Esophagus muscularis mucosa (tissue), 4 donors: ENCODE results near the gene TEAD2. TPM values are rescaled to one million over a fixed set of nuclear protein-coding genes. Genes with fewer than 3 reads are reported as not detected.

Experiments used
- DNase-seq: peaks from one replicate; pipeline ENCODE4 v3.0.0-alpha.2; 2017; ENCODE audit errors: extremely low spot score
- H3K27ac ChIP-seq, 4 donors: fragments of 200-600 bp; sonication (generic); replicated peaks in 1 of 4; 1 replicate in 3 of 4; 2 replicates in 1 of 4; pipeline ENCODE4 v1.5.1; 2016 to 2019; ENCODE audit warnings: mild to moderate bottlenecking in 1 of 4
- H3K27me3 ChIP-seq, 4 donors: fragments of 200-600 bp; sonication (generic); one replicate each; pipeline versions ENCODE4 v1.5.1 to v1.6.0; 2016 to 2019
- H3K36me3 ChIP-seq, 4 donors: fragments of 200-600 bp; sonication (generic); one replicate each; pipeline ENCODE4 v1.5.1; 2016 to 2019
- H3K4me1 ChIP-seq, 4 donors: fragments of 200-600 bp; sonication (generic); one replicate each; pipeline ENCODE4 v1.5.1; 2016 to 2019
- H3K4me3 ChIP-seq, 4 donors: fragments of 200-600 bp; sonication (generic); 1 replicate in 2 of 4; 2 replicates in 2 of 4; pipeline ENCODE4 v1.5.1; 2016 to 2019; ENCODE audit warnings: mild to moderate bottlenecking in 4 of 4, moderate library complexity in 1 of 4
- H3K9me3 ChIP-seq, 4 donors: fragments of 200-600 bp; sonication (generic); 1 replicate in 3 of 4; 2 replicates in 1 of 4; pipeline ENCODE4 v1.5.1; 2016 to 2019
- CTCF ChIP-seq, 3 experiments: fragments of 200-600 bp in 2 of 3; fragments of 450-650 bp in 1 of 3; sonication (generic) in 2 of 3; IDR thresholded peaks; one replicate each; pipeline ENCODE4 v1.5.1; 2017 to 2019; ENCODE audit warnings: antibody characterized with exemption in 3 of 3, mild to moderate bottlenecking in 2 of 3, moderate library complexity in 1 of 3
- EP300 ChIP-seq: sonication (generic); formaldehyde crosslinking; IDR thresholded peaks from one replicate; pipeline ENCODE4 v1.6.1; 2017; ENCODE audit warnings: antibody characterized with exemption
- POLR2A ChIP-seq: fragments of 450-650 bp; IDR thresholded peaks from one replicate; pipeline ENCODE4 v1.6.1; 2017; ENCODE audit warnings: antibody characterized with exemption, moderate library complexity, mild to moderate bottlenecking, low read depth
- POLR2AphosphoS5 ChIP-seq, 2 donors: sonication (generic); formaldehyde crosslinking; IDR thresholded peaks; one replicate each; pipeline ENCODE4 v1.6.1; 2017; ENCODE audit warnings: antibody characterized with exemption in 2 of 2
- WGBS: methylation state at CpG from one replicate; pipeline ENCODE4 v1.1.5; 2018; 5-methylcytosine and 5-hydroxymethylcytosine counted together
- intact Hi-C: fragments of 100-400 bp; cut with DNase I; formaldehyde crosslinking; loops from one replicate; pipeline ENCODE4 v1.15.1; 2023
- small RNA-seq, 3 donors: library from RNA; depleted of rRNA; stranded (forward); fragments of <200 nt; gene quantifications; one replicate each; pipeline ENCODE3, GENCODE V24; 2016
- total RNA-seq, 4 donors: library from RNA; depleted of rRNA; stranded (reverse); fragments of >200 nt; gene quantifications; one replicate each; pipeline versions ENCODE4 v1.1.0 to v1.2.1, GENCODE V29; 2016

The TEAD2 gene
- total RNA-seq, 4 donors from 2014 or later, result 40.7 to 73.2 (median 60.5) TPM

DNA sequence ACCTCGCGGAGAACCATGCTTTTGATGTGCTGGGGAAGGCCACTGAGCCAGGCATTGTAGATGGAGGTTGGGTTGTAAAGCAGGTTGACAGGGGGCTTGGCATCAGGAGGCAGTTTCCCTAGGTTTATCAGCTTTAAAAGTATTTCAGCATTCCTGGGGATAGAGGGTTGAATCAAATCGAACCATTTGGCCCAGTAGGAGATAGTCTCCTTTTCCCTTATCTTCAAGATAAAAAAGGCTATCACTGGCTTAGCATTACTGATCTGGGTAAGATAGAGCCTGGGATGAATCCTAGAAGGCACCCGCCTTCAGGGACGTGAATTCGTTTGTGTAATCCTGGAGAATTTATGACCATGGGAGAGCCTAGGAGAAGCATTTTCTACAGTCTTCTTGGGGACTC is 67.8 kb downstream of the TEAD2 start:
- TF ChIP-seq EP300 (no peak), CTCF (IDR thresholded peaks at IDR 0.05) (no peak), POLR2A (no peak), POLR2AphosphoS5 (IDR thresholded peaks at IDR 0.05) (no peak)
- DNase-seq, result no peak
- H3K4me3 ChIP-seq, result no peak overlapping the region
- H3K27ac ChIP-seq, result no peak overlapping the region
- no peaks in the 10 kb centered on the region for H3K4me1 ChIP-seq
- no peaks in the 10 kb centered on the region for H3K9me3 ChIP-seq
- H3K27me3 ChIP-seq, result no peaks in the 10 kb centered on the region
- intact Hi-C loops, result no loop called here
- WGBS, result 84% methylated on average over 6 of the region's 6 CpGs
- peaks cover 0 to 10% (median 0%) of the 10 kb centered on the region in 4 donors for H3K36me3 ChIP-seq

Small RNA genes lying within 50 kb of the gene (small RNA-seq; reads per million reads assigned to genes)
- gene MIR4324, result 0 reads per million in 3 donors

Other genes starting within 250 kb of the TEAD2 start
- gene LIN7B, start 248.0 kb downstream of the TEAD2 start, total RNA-seq, result 10 to 100 TPM in 3 of 4 donors, 1 to 10 TPM in 1; 7.5 to 21.4 (median 15.5) TPM
- gene C19orf73, start 243.3 kb downstream of the TEAD2 start, total RNA-seq, result 1 to 10 TPM in 3 of 4 donors, under 1 TPM in 1; 0.83 to 3.3 (median 1.9) TPM
- gene PPFIA3, start 242.9 kb downstream of the TEAD2 start, total RNA-seq, result 1 to 10 TPM; 3.3 to 8.4 (median 5.3) TPM
- 10 to 100 TPM in 1 of 4 donors, 1 to 10 TPM in 2, under 1 TPM in 1; 0.83 to 11.1 (median 4.1) TPM for gene HRC, start 207.0 kb downstream of the TEAD2 start, total RNA-seq
- gene TRPM4, start 204.6 kb downstream of the TEAD2 start, total RNA-seq, result 10 to 100 TPM; 19.9 to 38.8 (median 27.9) TPM
- 1 to 10 TPM in 3 of 4 donors, under 1 TPM in 1; 0.83 to 4.1 (median 2.5) TPM for gene SLC6A16, start 37.2 kb downstream of the TEAD2 start, total RNA-seq
- gene CD37, start 27.0 kb downstream of the TEAD2 start, total RNA-seq, result 10 to 100 TPM in 2 of 4 donors, 1 to 10 TPM in 2; 8.0 to 22.4 (median 11.6) TPM
- under 1 TPM in 3 of 4 donors, not detected in 1; 0.40 to 0.83 (median 0.83) TPM for gene DKKL1, start 1.5 kb upstream of the TEAD2 start, total RNA-seq
- not detected for gene KASH5, start 25.8 kb upstream of the TEAD2 start, total RNA-seq
- gene PTH2, start 61.0 kb upstream of the TEAD2 start, total RNA-seq, result not detected
- gene GFY, start 63.0 kb upstream of the TEAD2 start, total RNA-seq, result not detected
- 1 to 10 TPM in 2 of 4 donors, under 1 TPM in 2; 0.83 to 5.2 (median 1.3) TPM for gene SLC17A7, start 79.1 kb upstream of the TEAD2 start, total RNA-seq
- gene PIH1D1, start 89.4 kb upstream of the TEAD2 start, total RNA-seq, result 10 to 100 TPM; 73.6 to 84.0 (median 78.4) TPM
- gene ALDH16A1, start 90.8 kb upstream of the TEAD2 start, total RNA-seq, result 10 to 100 TPM; 22.1 to 29.1 (median 26.2) TPM
- 10 to 100 TPM in 2 of 4 donors, 1 to 10 TPM in 2; 5.5 to 11.5 (median 10.4) TPM for gene FLT3LG, start 111.8 kb upstream of the TEAD2 start, total RNA-seq
- gene RPL13A, start 125.2 kb upstream of the TEAD2 start, total RNA-seq, result 1,000 to 10,000 TPM; 1,843 to 3,096 (median 2,688) TPM
- gene RPS11, start 134.0 kb upstream of the TEAD2 start, total RNA-seq, result 1,000 to 10,000 TPM; 1,719 to 5,089 (median 3,692) TPM
- 100 to 1,000 TPM; 108 to 234 (median 170) TPM for gene FCGRT, start 150.2 kb upstream of the TEAD2 start, total RNA-seq
- gene RCN3, start 165.6 kb upstream of the TEAD2 start, total RNA-seq, result 10 to 100 TPM in 3 of 4 donors, 1 to 10 TPM in 1; 9.8 to 22.4 (median 18.0) TPM
- gene NOSIP, start 218.1 kb upstream of the TEAD2 start, total RNA-seq, result 10 to 100 TPM; 51.0 to 71.6 (median 59.2) TPM
- gene PRRG2, start 218.9 kb upstream of the TEAD2 start, total RNA-seq, result 1 to 10 TPM in 2 of 4 donors, under 1 TPM in 1, not detected in 1; 0.17 to 2.5 (median 1.6) TPM
- 10 to 100 TPM in 3 of 4 donors, 1 to 10 TPM in 1; 9.4 to 29.1 (median 16.3) TPM for gene PRR12, start 228.8 kb upstream of the TEAD2 start, total RNA-seq